ENCODE results near the gene NOS1AP. TPM values are rescaled to one million over a fixed set of nuclear protein-coding genes. Genes with fewer than 3 reads are reported as not detected.

Gene NOS1AP
- total and polyA plus RNA-seq, 2 experiments from 2014 or later: 4.9 to 6.6 TPM

- no peak for TF ChIP-seq CTCF (IDR thresholded peaks at IDR 0.05; ENCODE audit: low read depth, low read length)
- Histone ChIP-seq H3K27ac (no peak overlapping the region), H3K4me1 (ENCODE audit: low read depth) (peaks cover 2% of the 10 kb centered on the region), H3K36me3 (no peaks in the 10 kb centered on the region), H3K9me3 (ENCODE audit: low read depth) (no peaks in the 10 kb centered on the region), H3K27me3 (no peaks in the 10 kb centered on the region), H3K4me3 (no peak overlapping the region)
- DNase-seq (ENCODE audit: low read depth in 1 of 2, low spot score in 1 of 2): peak in 1 of 2 donors; percentile 74
These were observed 335.2 kb downstream of the NOS1AP start for GRCh38 chr1:162404550-162405160.

DNA sequence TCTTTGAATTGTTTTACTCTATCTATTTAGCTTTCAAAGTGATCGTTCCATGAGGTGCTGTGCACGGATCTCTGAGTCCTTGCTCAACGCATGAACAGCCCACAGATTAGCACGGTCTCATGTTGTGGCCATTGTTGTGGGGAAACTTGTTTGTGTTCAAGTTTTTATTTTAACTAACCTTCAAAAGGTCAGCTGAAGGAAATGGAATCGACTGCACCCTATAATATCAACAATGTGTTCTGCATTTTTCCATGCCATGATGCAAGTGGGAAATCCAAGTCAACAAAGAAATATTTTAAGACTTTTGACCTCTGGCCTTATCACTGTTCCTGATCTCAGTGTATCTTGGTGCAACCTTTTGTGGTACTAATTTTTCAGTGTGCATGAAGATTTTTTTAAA, 336.3 kb downstream of the NOS1AP start:
- no peak overlapping the region for H3K27ac ChIP-seq
- H3K27me3 ChIP-seq: no peaks in the 10 kb centered on the region
- H3K4me1 ChIP-seq (ENCODE audit: low read depth): no peaks in the 10 kb centered on the region
- H3K36me3 ChIP-seq: no peaks in the 10 kb centered on the region
- H3K4me3 ChIP-seq: no peak overlapping the region
- no peak for TF ChIP-seq CTCF (IDR thresholded peaks at IDR 0.05; ENCODE audit: low read depth, low read length)
- H3K9me3 ChIP-seq (ENCODE audit: low read depth): no peaks in the 10 kb centered on the region
- DNase-seq (ENCODE audit: low read depth in 1 of 2, low spot score in 1 of 2): no peak

DNA sequence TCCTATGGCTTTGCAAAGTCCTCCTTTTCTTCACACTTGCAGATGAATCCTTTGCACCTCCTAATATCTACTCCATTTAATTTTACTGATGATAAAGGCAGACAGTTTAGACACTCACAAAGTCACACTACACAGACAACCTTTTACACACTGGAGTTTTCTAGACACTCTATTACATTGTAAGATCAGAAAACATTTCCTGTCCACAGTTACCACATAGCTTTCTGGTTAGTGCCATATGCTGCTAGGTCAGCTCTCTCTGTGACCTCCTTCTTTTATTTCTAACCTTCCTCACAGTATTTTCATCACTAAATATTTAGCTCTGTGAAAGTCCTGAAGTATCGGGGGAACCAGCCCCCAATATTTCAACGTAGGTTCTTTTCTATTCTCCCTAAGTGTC, 337.3 kb downstream of the NOS1AP start:
- no peaks in the 10 kb centered on the region for H3K4me1 ChIP-seq (ENCODE audit: low read depth)

DNA sequence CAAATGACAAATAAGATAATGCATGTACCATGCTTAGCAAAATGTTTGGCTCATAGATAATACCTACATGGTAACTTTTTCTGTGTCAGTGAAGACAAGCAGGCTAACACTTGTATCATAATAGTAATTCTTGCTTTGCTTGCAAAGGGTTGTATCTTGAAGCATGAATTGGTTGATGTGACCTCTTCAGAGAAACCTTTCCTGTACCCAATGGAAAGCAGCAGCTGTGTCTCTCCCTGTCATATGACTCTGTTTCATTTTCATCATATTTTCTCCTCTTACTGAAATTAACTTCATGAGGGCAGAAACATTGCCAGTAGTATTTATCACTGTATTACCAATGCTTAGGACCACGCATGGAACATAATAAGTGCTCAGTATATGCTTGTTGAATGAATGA, 338.0 kb downstream of the NOS1AP start:
- no peak for DNase-seq (ENCODE audit: low read depth in 1 of 2, low spot score in 1 of 2)
- Histone ChIP-seq H3K4me3 (no peak overlapping the region), H3K36me3 (no peaks in the 10 kb centered on the region), H3K9me3 (ENCODE audit: low read depth) (no peaks in the 10 kb centered on the region), H3K4me1 (ENCODE audit: low read depth) (no peaks in the 10 kb centered on the region), H3K27ac (no peak overlapping the region), H3K27me3 (no peaks in the 10 kb centered on the region)
- no peak for TF ChIP-seq CTCF (IDR thresholded peaks at IDR 0.05; ENCODE audit: low read depth, low read length)

More for the DNA sequence above, 337.3 kb downstream of the NOS1AP start:
- H3K27ac ChIP-seq: no peak overlapping the region
- no peaks in the 10 kb centered on the region for H3K36me3 ChIP-seq
- H3K27me3 ChIP-seq: no peaks in the 10 kb centered on the region
- H3K4me3 ChIP-seq: no peak overlapping the region
- no peak for TF ChIP-seq CTCF (IDR thresholded peaks at IDR 0.05; ENCODE audit: low read depth, low read length)
- DNase-seq (ENCODE audit: low read depth in 1 of 2, low spot score in 1 of 2): peak in 1 of 2 donors; percentile 27
- H3K9me3 ChIP-seq (ENCODE audit: low read depth): no peaks in the 10 kb centered on the region

- no peak for TF ChIP-seq CTCF (IDR thresholded peaks at IDR 0.05; ENCODE audit: low read depth, low read length)
- Histone ChIP-seq H3K27me3 (no peaks in the 10 kb centered on the region), H3K9me3 (ENCODE audit: low read depth) (no peaks in the 10 kb centered on the region), H3K4me3 (no peak within 1 kb of the TSS), H3K4me1 (ENCODE audit: low read depth) (no peaks in the 10 kb centered on the region), H3K27ac (no peak within 1 kb of the TSS), H3K36me3 (no peaks in the 10 kb centered on the region)
- no peak for DNase-seq (ENCODE audit: low read depth in 1 of 2, low spot score in 1 of 2)
These were observed 342.5 kb downstream of the NOS1AP start, which contains the start of gene SH2D1B for GRCh38 chr1:162412002-162412401. TSS of gene SH2D1B (minus strand) at chr1:162412136. CDS start at chr1:162412016, 120 bp downstream.
